OCI-LY3 (cell line): ENCODE measurements around the gene UNC5CL.
A peak's percentile ranks its signal among the peaks of the same experiment; 100 is the strongest.

Experiments
- H2AFZ ChIP-seq: fragments of 200-600, 300-600 bp; shearing (Covaris generic); 2 replicates; pipeline ENCODE4 v1.6.0; 2014; ENCODE audit warnings: antibody characterized with exemption, low read depth, low read length
- H3K27ac ChIP-seq: fragments of 200-600, 300-600 bp; sonication (generic); 2 replicates; pipeline ENCODE4 v1.5.1; 2014; ENCODE audit warnings: mild to moderate bottlenecking, low read length, moderate library complexity, mixed read lengths
- H3K27me3 ChIP-seq: fragments of 200-600, 300-600 bp; sonication (generic); 2 replicates; pipeline ENCODE4 v1.6.1; 2014; ENCODE audit warnings: low read depth, low read length, mixed read lengths
- H3K36me3 ChIP-seq: fragments of 200-600, 300-600 bp; sonication (generic); replicated peaks from 2 replicates; pipeline ENCODE3; 2014; ENCODE audit warnings: low read depth, low read length, mixed read lengths
- H3K4me1 ChIP-seq: fragments of 300-600, 200-600 bp; sonication (generic); 2 replicates; pipeline ENCODE4 v1.6.1; 2014; ENCODE audit warnings: low read length, mixed read lengths
- H3K4me2 ChIP-seq: fragments of 200-600, 300-600 bp; sonication (generic); 2 replicates; pipeline ENCODE4 v1.6.1; 2014; ENCODE audit warnings: low read length, mixed read lengths
- H3K4me3 ChIP-seq: fragments of 300-600, 200-600 bp; sonication (generic); 2 replicates; pipeline ENCODE4 v1.5.1; 2014; ENCODE audit warnings: antibody characterized with exemption, mild to moderate bottlenecking, low read length, moderate library complexity
- H3K79me2 ChIP-seq: fragments of 300-600, 200-600 bp; shearing (Covaris generic); 2 replicates; pipeline ENCODE4 v1.6.1; 2014; ENCODE audit warnings: mild to moderate bottlenecking, low read length, mixed read lengths
- H3K9ac ChIP-seq: fragments of 300-600, 200-600 bp; shearing (Covaris generic); 2 replicates; pipeline ENCODE4 v1.6.0; 2014; ENCODE audit warnings: mild to moderate bottlenecking, low read length, moderate library complexity
- H3K9me3 ChIP-seq: fragments of 200-600, 300-600 bp; shearing (Covaris generic); 2 replicates; pipeline ENCODE4 v1.6.1; 2014; ENCODE audit warnings: low read length, mixed read lengths; ENCODE audit not compliant: insufficient read depth
- H4K20me1 ChIP-seq: fragments of 200-600, 300-600 bp; sonication (generic); 2 replicates; pipeline ENCODE4 v1.6.1; 2016; ENCODE audit warnings: low read length, mixed read lengths; ENCODE audit not compliant: insufficient read depth
- CTCF ChIP-seq: fragments of 200-600, 300-600 bp; sonication (generic); IDR thresholded peaks from 2 replicates; pipeline ENCODE4 v1.5.1; 2014; ENCODE audit warnings: antibody characterized with exemption, low read length, low read depth
- EZH2phosphoT487 ChIP-seq: fragments of 200-600 bp; shearing (Covaris generic); IDR thresholded peaks from 2 replicates; pipeline ENCODE4 v1.6.1; 2018; ENCODE audit warnings: antibody characterized with exemption, mixed run types, low read depth

Gene UNC5CL

GRCh38 chr6:41055149-41055548 lies 16.1 kb upstream of the UNC5CL start:
- Histone ChIP-seq H3K9me3 (no peaks in the 10 kb centered on the region), H3K4me1 (peaks cover 8% of the 10 kb centered on the region), H3K4me2 (no peak overlapping the region), H4K20me1 (no peaks in the 10 kb centered on the region), H3K79me2 (no peaks in the 10 kb centered on the region), H2AFZ (no peak overlapping the region), H3K9ac (no peak overlapping the region), H3K27me3 (no peaks in the 10 kb centered on the region), H3K27ac (no peak overlapping the region), H3K4me3 (no peak overlapping the region), H3K36me3 (no peaks in the 10 kb centered on the region)
- TF ChIP-seq EZH2phosphoT487 (no peak), CTCF (no peak)

- Histone ChIP-seq H3K9me3 (no peaks in the 10 kb centered on the region), H4K20me1 (no peaks in the 10 kb centered on the region), H3K9ac (no peak overlapping the region), H3K4me3 (no peak overlapping the region), H3K4me2 (no peak overlapping the region), H3K4me1 (peaks cover 8% of the 10 kb centered on the region), H2AFZ (no peak overlapping the region), H3K27me3 (no peaks in the 10 kb centered on the region), H3K27ac (no peak overlapping the region), H3K79me2 (no peaks in the 10 kb centered on the region), H3K36me3 (no peaks in the 10 kb centered on the region)
- TF ChIP-seq CTCF (no peak), EZH2phosphoT487 (no peak)
Measured at GRCh38 chr6:41054511-41054910, 15.5 kb upstream of the UNC5CL start.

- no peak within 1 kb of the TSS for H3K9ac ChIP-seq
- 0 out of 2 replicates have a peak within 1 kb of the TSS, but pooled peaks have one; percentile 19 for H3K4me2 ChIP-seq
- no peaks in the 10 kb centered on the region for H4K20me1 ChIP-seq
- no peaks in the 10 kb centered on the region for H3K27me3 ChIP-seq
- no peaks in the 10 kb centered on the region for H3K36me3 ChIP-seq
- H3K27ac ChIP-seq, result no peak within 1 kb of the TSS
- TF ChIP-seq EZH2phosphoT487 (no peak), CTCF (no peak)
- H3K79me2 ChIP-seq, result no peaks in the 10 kb centered on the region
- H3K4me1 ChIP-seq, result peaks cover 8% of the 10 kb centered on the region
- no peaks in the 10 kb centered on the region for H3K9me3 ChIP-seq
- no peak within 1 kb of the TSS for H3K4me3 ChIP-seq
- peak within 1 kb of the TSS; percentile 72; the same call in 1 of the 2 replicates for H2AFZ ChIP-seq
Measured at GRCh38 chr6:41053041-41053440, 14.0 kb upstream of the UNC5CL start, which contains the start of gene APOBEC2. Gene APOBEC2, plus strand, starts transcription at chr6:41053202. Its CDS starts 146 bp downstream, at chr6:41053348.

- H2AFZ ChIP-seq, result peak overlapping the region; percentile 72; the same call in 1 of the 2 replicates
- H3K4me1 ChIP-seq, result peaks cover 8% of the 10 kb centered on the region
Measured at GRCh38 chr6:41051873-41052272, 12.9 kb upstream of the UNC5CL start.

More at GRCh38 chr6:41051873-41052272, 12.9 kb upstream of the UNC5CL start:
- no peak for TF ChIP-seq CTCF
- no peak overlapping the region for H3K27ac ChIP-seq
- no peak overlapping the region for H3K4me3 ChIP-seq
- H3K27me3 ChIP-seq, result no peaks in the 10 kb centered on the region
- no peaks in the 10 kb centered on the region for H4K20me1 ChIP-seq
- no peak overlapping the region for H3K9ac ChIP-seq
- 0 out of 2 replicates have a peak overlapping the region, but pooled peaks have one; percentile 19 for H3K4me2 ChIP-seq
- no peaks in the 10 kb centered on the region for H3K36me3 ChIP-seq
- no peaks in the 10 kb centered on the region for H3K9me3 ChIP-seq
- H3K79me2 ChIP-seq, result no peaks in the 10 kb centered on the region
